ENCODE data around the gene SDC1. TPM values are rescaled to one million over a fixed set of nuclear protein-coding genes. Genes with fewer than 3 reads are reported as not detected.
A peak's percentile ranks its signal among the peaks of the same experiment; 100 is the strongest.
"Not testable (repeated sequence)": the region's sequence is repeated elsewhere in the genome, so short reads cannot be mapped to it uniquely, and the experiment has no call there.

The SDC1 gene
- total RNA-seq, 3 donors from 2014 or later = 65.3 to 170 (median 162) TPM

DNA sequence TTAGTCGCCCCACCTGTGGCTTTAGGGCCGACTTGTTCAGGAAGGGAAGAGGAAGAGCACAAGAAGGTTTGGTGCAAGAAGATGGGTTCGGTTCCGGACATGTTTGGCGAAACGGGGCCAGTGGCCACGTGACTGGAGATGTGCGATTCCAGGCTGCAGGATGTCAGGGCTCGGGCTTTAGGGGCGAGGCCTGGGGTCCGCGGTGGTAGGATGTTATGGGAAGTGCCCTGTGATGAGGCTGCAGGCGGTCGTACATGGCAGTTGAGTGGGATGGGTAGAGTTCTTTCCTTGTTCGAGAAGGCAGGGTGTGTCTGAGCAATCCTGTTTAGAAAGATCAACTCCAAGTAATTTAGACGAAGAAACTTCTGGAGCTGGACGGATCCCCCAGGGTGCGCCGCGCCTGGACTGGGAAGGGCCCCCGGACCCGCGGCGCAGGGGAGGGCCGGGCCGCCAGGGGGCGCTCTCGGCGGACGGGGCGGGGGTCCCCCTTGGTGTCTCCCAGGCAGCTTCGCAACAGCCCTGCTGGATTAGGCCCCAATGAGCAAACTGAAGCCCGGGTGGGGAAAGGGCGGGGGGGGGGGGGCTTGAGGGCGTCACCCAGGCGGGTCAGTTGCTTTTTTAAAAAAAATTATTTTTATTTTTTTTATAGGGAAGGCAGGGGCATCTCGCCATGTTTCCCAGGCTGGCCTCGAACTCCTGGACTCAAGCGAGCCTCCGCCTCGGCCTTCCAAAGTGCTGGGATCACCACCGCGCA lies 17.2 kb upstream of the SDC1 start:
- DNase-seq = no peak
- no peak overlapping the region for H3K4me3 ChIP-seq

DNA sequence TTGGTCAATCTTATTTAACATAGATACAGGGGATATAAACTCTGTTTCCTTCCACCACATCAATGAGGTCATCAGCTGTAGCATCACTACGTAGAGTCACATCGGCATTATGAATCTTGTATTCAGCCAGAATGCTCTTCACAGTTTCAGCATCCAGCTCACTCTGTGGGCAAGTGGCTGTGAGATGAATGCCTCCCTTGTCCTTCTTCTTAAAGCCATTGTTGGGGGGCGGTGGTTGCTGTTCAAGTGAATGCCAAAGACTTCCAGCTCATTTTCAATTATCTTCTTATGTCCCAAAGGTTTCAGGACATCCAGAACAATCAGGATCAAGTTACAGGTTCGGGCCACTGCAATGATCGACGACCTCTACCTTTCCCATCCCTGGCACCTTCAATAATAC lies 15.4 kb upstream of the SDC1 start:
- intact Hi-C loops (cut with DNase I, micrococcal nuclease); H3K4me1 ChIP-seq (ENCODE audit: low read depth); H3K36me3 ChIP-seq (ENCODE audit: low read depth); H3K9me3 ChIP-seq; ATAC-seq; DNase-seq; H3K4me3 ChIP-seq: not testable (repeated sequence)

More for the DNA sequence above, 17.2 kb upstream of the SDC1 start:
- TF ChIP-seq, protein P1, sequence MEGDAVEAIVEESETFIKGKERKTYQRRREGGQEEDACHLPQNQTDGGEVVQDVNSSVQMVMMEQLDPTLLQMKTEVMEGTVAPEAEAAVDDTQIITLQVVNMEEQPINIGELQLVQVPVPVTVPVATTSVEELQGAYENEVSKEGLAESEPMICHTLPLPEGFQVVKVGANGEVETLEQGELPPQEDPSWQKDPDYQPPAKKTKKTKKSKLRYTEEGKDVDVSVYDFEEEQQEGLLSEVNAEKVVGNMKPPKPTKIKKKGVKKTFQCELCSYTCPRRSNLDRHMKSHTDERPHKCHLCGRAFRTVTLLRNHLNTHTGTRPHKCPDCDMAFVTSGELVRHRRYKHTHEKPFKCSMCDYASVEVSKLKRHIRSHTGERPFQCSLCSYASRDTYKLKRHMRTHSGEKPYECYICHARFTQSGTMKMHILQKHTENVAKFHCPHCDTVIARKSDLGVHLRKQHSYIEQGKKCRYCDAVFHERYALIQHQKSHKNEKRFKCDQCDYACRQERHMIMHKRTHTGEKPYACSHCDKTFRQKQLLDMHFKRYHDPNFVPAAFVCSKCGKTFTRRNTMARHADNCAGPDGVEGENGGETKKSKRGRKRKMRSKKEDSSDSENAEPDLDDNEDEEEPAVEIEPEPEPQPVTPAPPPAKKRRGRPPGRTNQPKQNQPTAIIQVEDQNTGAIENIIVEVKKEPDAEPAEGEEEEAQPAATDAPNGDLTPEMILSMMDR (IDR thresholded peaks at IDR 0.05) = no peak
- Histone ChIP-seq H3K36me3 (ENCODE audit: low read depth) (no peaks in the 10 kb centered on the region), H3K9me3 (no peaks in the 10 kb centered on the region), H3K4me1 (ENCODE audit: low read depth) (no peaks in the 10 kb centered on the region)
- intact Hi-C loops (cut with DNase I, micrococcal nuclease) = no loop called here
- peak; percentile 52 for ATAC-seq

DNA sequence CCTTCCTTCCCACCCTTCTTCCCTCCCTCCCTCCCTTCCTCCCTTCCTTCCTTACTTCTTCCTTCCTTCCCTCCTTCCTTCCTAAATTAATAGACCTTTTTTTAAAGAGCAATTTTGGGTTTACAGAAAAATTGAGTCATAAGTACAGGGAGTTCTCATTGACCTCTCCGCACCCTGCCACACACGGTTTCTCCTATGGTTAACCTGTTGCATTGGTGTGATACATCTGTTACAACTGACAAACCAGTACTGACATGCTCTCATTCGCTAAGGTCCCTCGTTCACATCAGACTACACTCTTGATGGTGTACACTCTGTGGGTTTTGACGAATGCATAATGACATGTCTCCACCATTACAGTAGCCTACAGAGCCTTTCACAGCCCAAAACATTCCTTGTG lies 11.6 kb upstream of the SDC1 start:
- intact Hi-C loops (cut with DNase I, micrococcal nuclease) = no loop called here
- Histone ChIP-seq H3K4me3 (no peak overlapping the region), H3K36me3 (ENCODE audit: low read depth) (no peaks in the 10 kb centered on the region), H3K4me1 (ENCODE audit: low read depth) (peaks cover 15% of the 10 kb centered on the region), H3K9me3 (no peaks in the 10 kb centered on the region)
- ATAC-seq (no peak), DNase-seq (no peak)
- TF ChIP-seq, protein P1 (IDR thresholded peaks at IDR 0.05) = no peak

DNA sequence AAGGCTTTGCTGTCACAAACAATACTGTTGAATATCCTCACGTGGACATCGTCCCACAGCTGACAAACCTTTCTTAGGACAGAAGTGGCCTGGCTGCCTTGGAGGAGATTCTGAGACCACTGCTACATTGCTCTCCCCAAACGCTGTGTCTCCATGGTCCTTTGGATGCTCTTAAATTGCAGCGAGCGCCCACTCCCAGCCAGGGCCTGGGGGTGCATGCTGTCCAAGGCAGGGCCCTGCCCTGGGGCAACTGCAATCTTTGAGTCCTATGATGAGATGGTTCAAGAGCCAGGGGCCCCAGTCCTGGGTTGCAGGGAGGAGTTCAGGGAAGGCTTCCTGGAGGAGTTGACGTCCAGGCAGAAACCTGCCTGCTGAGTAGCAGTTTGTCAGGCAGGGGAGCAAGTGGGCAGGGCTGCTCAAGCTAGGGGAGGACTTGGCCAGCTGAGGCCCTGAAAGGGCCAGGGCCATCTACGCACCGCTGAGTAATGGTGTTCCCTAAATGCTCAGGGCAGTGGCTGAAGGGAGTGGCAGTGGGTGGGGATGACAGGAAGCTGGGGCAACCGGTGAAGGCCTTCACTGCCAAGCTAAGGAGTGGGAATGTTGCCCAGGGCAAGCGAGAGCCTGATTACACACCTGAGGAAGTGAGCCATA lies 10.8 kb upstream of the SDC1 start:
- Histone ChIP-seq H3K9me3 (no peaks in the 10 kb centered on the region), H3K4me1 (ENCODE audit: low read depth) (peaks cover 20% of the 10 kb centered on the region), H3K36me3 (ENCODE audit: low read depth) (no peaks in the 10 kb centered on the region), H3K4me3 (no peak overlapping the region)
- TF ChIP-seq, protein P1 (IDR thresholded peaks at IDR 0.05) = no peak
- intact Hi-C loops (cut with DNase I, micrococcal nuclease) = no loop called here
- DNase-seq (peak; percentile 83 to 86 (median 85)), ATAC-seq (peak; percentile 82)

DNA sequence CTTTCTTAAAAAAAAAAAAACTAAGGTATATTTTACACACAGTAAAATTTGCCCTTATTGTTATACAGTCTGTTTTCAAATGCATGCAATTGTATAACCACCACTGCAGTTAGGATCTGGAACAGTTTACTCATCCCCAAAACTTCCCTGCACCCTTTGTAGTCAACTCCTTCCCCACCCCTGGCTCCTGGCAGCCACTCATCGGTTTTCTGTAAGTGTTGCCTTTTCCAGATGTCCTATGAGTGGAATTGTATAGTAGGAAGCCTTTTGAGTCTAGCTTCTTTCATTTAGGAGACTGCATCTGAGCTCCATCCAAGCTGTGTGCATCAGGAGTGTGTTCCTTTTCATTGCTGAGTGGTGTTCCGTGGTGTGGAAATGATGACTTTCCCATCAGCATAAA lies 9.7 kb upstream of the SDC1 start:
- H3K4me1 ChIP-seq (ENCODE audit: low read depth) = peaks cover 20% of the 10 kb centered on the region
- H3K36me3 ChIP-seq (ENCODE audit: low read depth); H3K9me3 ChIP-seq; ATAC-seq; H3K4me3 ChIP-seq; DNase-seq; intact Hi-C loops (cut with DNase I, micrococcal nuclease): not testable (repeated sequence)

DNA sequence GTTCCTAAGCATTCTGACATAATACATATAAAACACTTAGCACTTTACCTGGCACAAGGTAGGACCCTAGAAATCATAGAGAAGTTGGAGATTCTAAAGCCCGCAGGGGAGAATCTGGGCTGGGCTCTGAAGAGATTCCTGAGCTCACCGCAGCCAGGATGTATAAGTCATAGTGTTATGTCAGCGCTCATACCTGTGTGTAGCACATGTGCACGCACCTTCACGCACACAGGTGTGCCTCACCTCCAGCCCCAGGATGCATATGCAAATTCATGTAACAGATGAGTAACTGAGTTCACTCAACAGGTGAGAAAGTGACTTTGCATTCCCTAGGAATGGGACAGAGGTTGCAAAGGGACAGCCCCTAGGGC lies 7.9 kb upstream of the SDC1 start:
- no peaks in the 10 kb centered on the region for H3K9me3 ChIP-seq
- intact Hi-C loops (cut with DNase I, micrococcal nuclease) = no loop called here
- DNase-seq (peak in 1 of 3 donors; percentile 32), ATAC-seq (peak; percentile 9)
- TF ChIP-seq, protein P1 (IDR thresholded peaks at IDR 0.05) = no peak
- no peak overlapping the region for H3K4me3 ChIP-seq
- no peaks in the 10 kb centered on the region for H3K36me3 ChIP-seq (ENCODE audit: low read depth)
- peaks cover 20% of the 10 kb centered on the region for H3K4me1 ChIP-seq (ENCODE audit: low read depth)

Measured in mucosa of descending colon (tissue), 3 donors.